ENCODE measurements around the gene GOLGA6C. TPM values are rescaled to one million over a fixed set of nuclear protein-coding genes. Genes with fewer than 3 reads are reported as not detected.
"Not testable (repeated sequence)": the region's sequence is repeated elsewhere in the genome, so short reads cannot be mapped to it uniquely, and the experiment has no call there.

GOLGA6C gene
- total RNA-seq, 4 donors from 2014 or later: not detected

- Histone ChIP-seq H3K4me3 (no peak overlapping the region), H3K9me3 (no peaks in the 10 kb centered on the region), H3K27ac (no peak overlapping the region), H3K36me3 (no peaks in the 10 kb centered on the region), H3K4me1 (no peaks in the 10 kb centered on the region), H3K27me3 (peaks cover 20% of the 10 kb centered on the region)
- TF ChIP-seq POLR2A (IDR thresholded peaks at IDR 0.05): no peak
- TF ChIP-seq POLR2AphosphoS5 (IDR thresholded peaks at IDR 0.05): no peak
- TF ChIP-seq EP300 (IDR thresholded peaks at IDR 0.05): no peak
- TF ChIP-seq CTCF (IDR thresholded peaks at IDR 0.05): no peak
- ATAC-seq: no peak
- 78% methylated on average over 11 of the region's 13 CpGs; no CpG with 5 or more reads in 1 of the 2 donors for WGBS, 2 donors (ENCODE audit: low coverage in 1 of 2)
Observed at GRCh38 chr15:75313116-75313845, 55.1 kb downstream of the GOLGA6C start.

GRCh38 chr15:75314552-75315290 lies 56.6 kb downstream of the GOLGA6C start:
- peaks cover 6% of the 10 kb centered on the region for H3K27me3 ChIP-seq
- no peak for TF ChIP-seq EP300 (IDR thresholded peaks at IDR 0.05)
- no peak for TF ChIP-seq POLR2A (IDR thresholded peaks at IDR 0.05)
- no peak for TF ChIP-seq CTCF (IDR thresholded peaks at IDR 0.05)
- TF ChIP-seq POLR2AphosphoS5 (IDR thresholded peaks at IDR 0.05): no peak
- no peak overlapping the region for H3K27ac ChIP-seq
- ATAC-seq: no peak
- no peak overlapping the region for H3K4me3 ChIP-seq
- no peaks in the 10 kb centered on the region for H3K4me1 ChIP-seq
- no peaks in the 10 kb centered on the region for H3K9me3 ChIP-seq
- 62 to 72% methylated on average over 2 to 4 of the region's 5 CpGs for WGBS, 2 donors (ENCODE audit: low coverage in 1 of 2)
- no peaks in the 10 kb centered on the region for H3K36me3 ChIP-seq

- H3K9me3 ChIP-seq, H3K36me3 ChIP-seq, ATAC-seq, H3K4me1 ChIP-seq, H3K27me3 ChIP-seq, H3K4me3 ChIP-seq, H3K27ac ChIP-seq: not testable (repeated sequence)
- WGBS, 2 donors (ENCODE audit: low coverage in 1 of 2): 83 to 86% methylated on average over 2 to 5 of the region's 5 CpGs
Observed at GRCh38 chr15:75319231-75319897, 61.2 kb downstream of the GOLGA6C start.

Small RNA genes within 50 kb of the gene (small RNA-seq; reads per million reads assigned to genes)
- gene AC068338.1: 0 reads per million in 4 donors
- 0 reads per million in 4 donors for gene RN7SL327P
- gene RN7SL489P: 0 reads per million in 4 donors

Other genes starting within 250 kb of the GOLGA6C start
- 10 to 100 TPM in 3 of 4 donors, 1 to 10 TPM in 1; 7.8 to 14.2 (median 12.9) TPM for gene PPCDC, start 234.7 kb upstream of the GOLGA6C start, total RNA-seq
- 10 to 100 TPM in 3 of 4 donors, 1 to 10 TPM in 1; 7.3 to 13.2 (median 11.5) TPM for gene C15orf39, start 56.5 kb upstream of the GOLGA6C start, total RNA-seq
- gene GOLGA6D, start 24.5 kb downstream of the GOLGA6C start, total RNA-seq: not detected
- 10 to 100 TPM; 30.0 to 65.2 (median 50.4) TPM for gene COMMD4, start 77.7 kb downstream of the GOLGA6C start, total RNA-seq
- 10 to 100 TPM in 3 of 4 donors, 1 to 10 TPM in 1; 8.7 to 47.8 (median 28.9) TPM for gene NEIL1, start 88.7 kb downstream of the GOLGA6C start, total RNA-seq
- gene MAN2C1, start 110.3 kb downstream of the GOLGA6C start, total RNA-seq: 100 to 1,000 TPM in 2 of 4 donors, 10 to 100 TPM in 2; 78.2 to 269 (median 102) TPM
- 10 to 100 TPM; 31.7 to 54.8 (median 35.8) TPM for gene SIN3A, start 193.4 kb downstream of the GOLGA6C start, total RNA-seq

Data from gastroesophageal sphincter (tissue), 4 donors.